SK-N-SH treated with all-trans-retinoic acid at 6 μM for 48 hours (cell line): ENCODE measurements around the gene DNAJB5.

Experiments used
- ATAC-seq: fragments of 200-7000 bp; cut with Tn5 transposase; 3 replicates; pipeline ENCODE4 v1.9.1; 2020; ENCODE audit warnings: mild to moderate bottlenecking, moderate library complexity
- BACH2 ChIP-seq: fragments of 250-450 bp; sonication (Bioruptor Pico); IDR thresholded peaks from 2 replicates; pipeline ENCODE4 v1.9.0; 2021; ENCODE audit warnings: mild to moderate bottlenecking, borderline replicate concordance
- CSDC2 ChIP-seq: fragments of 250-450 bp; sonication (Bioruptor Pico); IDR thresholded peaks from 2 replicates; pipeline ENCODE4 v1.5.0; 2020; ENCODE audit warnings: mild to moderate bottlenecking, moderate library complexity
- CSRNP3 ChIP-seq: fragments of 250-450 bp; sonication (Bioruptor Pico); IDR thresholded peaks from 2 replicates; pipeline ENCODE4 v1.5.1; 2021; ENCODE audit warnings: mild to moderate bottlenecking, moderate library complexity
- ESRRG ChIP-seq: fragments of 250-450 bp; sonication (Bioruptor Pico); IDR thresholded peaks from 2 replicates; pipeline ENCODE4 v1.6.1; 2021; ENCODE audit warnings: mild to moderate bottlenecking
- GLIS3 ChIP-seq: fragments of 250-450 bp; sonication (Bioruptor Pico); IDR thresholded peaks from 2 replicates; pipeline ENCODE4 v1.5.0; 2020; ENCODE audit warnings: mild to moderate bottlenecking, moderate library complexity
- ISL1 ChIP-seq: fragments of 250-450 bp; sonication (Bioruptor Pico); IDR thresholded peaks from 2 replicates; pipeline ENCODE4 v2.1.2; 2022; ENCODE audit warnings: mild to moderate bottlenecking, moderate library complexity
- PATZ1 ChIP-seq: fragments of 250-450 bp; sonication (Bioruptor Pico); IDR thresholded peaks from 2 replicates; pipeline ENCODE4 v1.8.0; 2020; ENCODE audit warnings: mild to moderate bottlenecking, moderate library complexity, borderline replicate concordance
- POU6F1 ChIP-seq: fragments of 250-450 bp; sonication (Bioruptor Pico); IDR thresholded peaks from 2 replicates; pipeline ENCODE4 v1.8.0; 2021; ENCODE audit warnings: low read depth, mild to moderate bottlenecking, moderate library complexity, borderline replicate concordance
- PPARA ChIP-seq: fragments of 250-450 bp; sonication (Bioruptor Pico); IDR thresholded peaks from 2 replicates; pipeline ENCODE4 v1.5.0; 2020; ENCODE audit warnings: mild to moderate bottlenecking, borderline replicate concordance
- RARB ChIP-seq: fragments of 250-450 bp; sonication (Bioruptor Pico); IDR thresholded peaks from 2 replicates; pipeline ENCODE4 v1.8.0; 2021; ENCODE audit warnings: mild to moderate bottlenecking, moderate library complexity
- SNAI2 ChIP-seq: fragments of 250-450 bp; sonication (Bioruptor Pico); IDR thresholded peaks from 2 replicates; pipeline ENCODE4 v1.5.0; 2020; ENCODE audit warnings: mild to moderate bottlenecking, moderate library complexity
- TCF4 ChIP-seq: fragments of 250-450 bp; sonication (Bioruptor Pico); IDR thresholded peaks from 2 replicates; pipeline ENCODE4 v1.8.0; 2021; ENCODE audit warnings: mild to moderate bottlenecking, moderate library complexity, borderline replicate concordance
- TOX ChIP-seq: fragments of 250-450 bp; sonication (Bioruptor Pico); IDR thresholded peaks from 2 replicates; pipeline ENCODE4 v1.8.0; 2021; ENCODE audit warnings: mild to moderate bottlenecking, moderate library complexity, borderline replicate concordance
- ZFP3 ChIP-seq: fragments of 250-450 bp; sonication (Bioruptor Pico); IDR thresholded peaks from 2 replicates; pipeline ENCODE4 v1.5.0; 2020; ENCODE audit warnings: mild to moderate bottlenecking, moderate library complexity
- ZFP30 ChIP-seq: fragments of 450-650 bp; formaldehyde crosslinking; IDR thresholded peaks from 2 replicates; pipeline ENCODE4 v1.5.0; 2022; ENCODE audit warnings: mild to moderate bottlenecking, moderate library complexity
- ZNF70 ChIP-seq: fragments of 450-650 bp; formaldehyde crosslinking; IDR thresholded peaks from 2 replicates; pipeline ENCODE4 v1.5.0; 2020; ENCODE audit warnings: mild to moderate bottlenecking, moderate library complexity
- ZNF8 ChIP-seq: fragments of 450-650 bp; formaldehyde crosslinking; IDR thresholded peaks from 2 replicates; pipeline ENCODE4 v1.5.0; 2020; ENCODE audit warnings: mild to moderate bottlenecking, moderate library complexity

The DNAJB5 gene

GRCh38 chr9:35035851-35036701, 46.5 kb downstream of the DNAJB5 start:
- no peak for ATAC-seq
- TF ChIP-seq PATZ1 (no peak), ZNF70 (CRISPR knock-in tag) (no peak), ZNF8 (CRISPR knock-in tag) (no peak)

GRCh38 chr9:35042081-35042604, 52.6 kb downstream of the DNAJB5 start:
- no peak for ATAC-seq
- no peak for TF ChIP-seq SNAI2 (CRISPR knock-in tag)
- TF ChIP-seq ZFP30 (CRISPR knock-in tag) = no peak
- no peak for TF ChIP-seq PATZ1
- no peak for TF ChIP-seq ISL1 (CRISPR knock-in tag)
- TF ChIP-seq BACH2 (CRISPR knock-in tag) = no peak
- TF ChIP-seq TOX (CRISPR knock-in tag) = no peak
- TF ChIP-seq POU6F1 (CRISPR knock-in tag) = no peak
- no peak for TF ChIP-seq ZFP3

GRCh38 chr9:35042891-35043545, 53.5 kb downstream of the DNAJB5 start:
- no peak for ATAC-seq
- TF ChIP-seq CSDC2 (CRISPR knock-in tag) = no peak
- TF ChIP-seq CSRNP3 (CRISPR knock-in tag) = no peak
- TF ChIP-seq PATZ1 = no peak
- no peak for TF ChIP-seq ESRRG
- TF ChIP-seq TOX (CRISPR knock-in tag) = no peak
- no peak for TF ChIP-seq RARB (CRISPR knock-in tag)

GRCh38 chr9:35044071-35044470, 54.5 kb downstream of the DNAJB5 start:
- ATAC-seq = peak; percentile 18; the same call in 2 of the 3 replicates
- no peak for TF ChIP-seq ZFP30 (CRISPR knock-in tag)
- no peak for TF ChIP-seq SNAI2 (CRISPR knock-in tag)
- TF ChIP-seq TCF4 (CRISPR knock-in tag) = no peak
- TF ChIP-seq PPARA = no peak
- TF ChIP-seq PATZ1 = no peak
- TF ChIP-seq ESRRG = no peak
- TF ChIP-seq ZNF70 (CRISPR knock-in tag) = no peak
- no peak for TF ChIP-seq RARB (CRISPR knock-in tag)
- no peak for TF ChIP-seq GLIS3 (CRISPR knock-in tag)
